IgD-negative memory B cell (primary cell): ENCODE results near the gene SH3D21. TPM values are rescaled to one million over a fixed set of nuclear protein-coding genes. Genes with fewer than 3 reads are reported as not detected.

Experiments
- H3K27ac Mint-ChIP-seq, 3 donors: one replicate each; pipeline ENCODE4 v1.8.0; 2020 to 2022; ENCODE audit warnings: mild to moderate bottlenecking in 3 of 3, mixed read lengths in 3 of 3, moderate library complexity in 1 of 3
- H3K27me3 Mint-ChIP-seq: one replicate; pipeline ENCODE4 v1.8.0; 2021; ENCODE audit warnings: mixed read lengths
- H3K36me3 Mint-ChIP-seq: one replicate; pipeline ENCODE4 v1.8.0; 2020; ENCODE audit warnings: mild to moderate bottlenecking, mixed read lengths
- H3K4me1 Mint-ChIP-seq, 3 donors: one replicate each; pipeline ENCODE4 v1.8.0; 2020 to 2022; ENCODE audit warnings: mixed read lengths in 3 of 3, mild to moderate bottlenecking in 1 of 3
- H3K4me3 Mint-ChIP-seq, 4 donors: one replicate each; pipeline ENCODE4 v1.8.0; 2020 to 2022; ENCODE audit warnings: mild to moderate bottlenecking in 4 of 4, mixed read lengths in 4 of 4, moderate library complexity in 3 of 4
- H3K9me3 Mint-ChIP-seq, 3 donors: one replicate each; pipeline ENCODE4 v1.8.0; 2020 to 2021; ENCODE audit warnings: mixed read lengths in 3 of 3, mild to moderate bottlenecking in 1 of 3
- polyA plus RNA-seq: library from polyadenylated mRNA; unstranded; fragments of 300-500 nt; fragmentation: Illumina TruSeq; gene quantifications from one replicate; pipeline ENCODE4 v1.2.3, GENCODE V29; 2021

Gene SH3D21
- polyA plus RNA-seq: 0.46 TPM

GRCh38 chr1:36306210-36306901, at the start of gene SH3D21:
TSS of gene SH3D21 (plus strand) at chr1:36306368. CDS start at chr1:36306421, 53 bp downstream.
- Mint-ChIP-seq H3K4me3 (peak within 1 kb of the TSS; percentile 79 to 98 (median 92)), H3K36me3 (peaks cover 2% of the 10 kb centered on the region), H3K4me1 (peaks cover 15 to 20% (median 16%) of the 10 kb centered on the region in 3 donors)

GRCh38 chr1:36256558-36257374, 49.4 kb upstream of the SH3D21 start:
- peak overlapping the region in 2 of 4 donors; percentile 43 to 81 for H3K4me3 Mint-ChIP-seq
- H3K9me3 Mint-ChIP-seq: peaks cover 0 to 2% (median 0%) of the 10 kb centered on the region in 3 donors
- H3K27ac Mint-ChIP-seq: peak overlapping the region; percentile 65 to 92 (median 81)
- no peaks in the 10 kb centered on the region for H3K27me3 Mint-ChIP-seq
- H3K36me3 Mint-ChIP-seq: peaks cover 2% of the 10 kb centered on the region
- H3K4me1 Mint-ChIP-seq: peaks cover 32 to 54% (median 44%) of the 10 kb centered on the region in 3 donors

More at GRCh38 chr1:36306210-36306901, at the start of gene SH3D21:
- H3K9me3 Mint-ChIP-seq: no peaks in the 10 kb centered on the region
- no peaks in the 10 kb centered on the region for H3K27me3 Mint-ChIP-seq
- H3K27ac Mint-ChIP-seq: peak within 1 kb of the TSS; percentile 31 to 89 (median 75)

GRCh38 chr1:36257375-36257767, 48.8 kb upstream of the SH3D21 start:
- Mint-ChIP-seq H3K27me3 (no peaks in the 10 kb centered on the region), H3K9me3 (peaks cover 0 to 2% (median 0%) of the 10 kb centered on the region in 3 donors), H3K4me3 (peak overlapping the region in 3 of 4 donors; percentile 43 to 81 (median 72)), H3K27ac (peak overlapping the region; percentile 65 to 98 (median 92)), H3K4me1 (peaks cover 32 to 53% (median 41%) of the 10 kb centered on the region in 3 donors), H3K36me3 (peaks cover 2% of the 10 kb centered on the region)

- peaks cover 2% of the 10 kb centered on the region for H3K36me3 Mint-ChIP-seq
- peaks cover 0 to 2% (median 0%) of the 10 kb centered on the region in 3 donors for H3K9me3 Mint-ChIP-seq
- peak overlapping the region; percentile 76 to 98 (median 92) for H3K27ac Mint-ChIP-seq
- peak overlapping the region in 1 of 4 donors; percentile 52 for H3K4me3 Mint-ChIP-seq
- peaks cover 28 to 51% (median 35%) of the 10 kb centered on the region in 3 donors for H3K4me1 Mint-ChIP-seq
- no peaks in the 10 kb centered on the region for H3K27me3 Mint-ChIP-seq
Measured at GRCh38 chr1:36258960-36259344, 47.2 kb upstream of the SH3D21 start.

GRCh38 chr1:36268981-36269380, 37.2 kb upstream of the SH3D21 start:
- no peak overlapping the region for H3K4me3 Mint-ChIP-seq
- H3K9me3 Mint-ChIP-seq: no peaks in the 10 kb centered on the region
- peaks cover 7 to 9% (median 7%) of the 10 kb centered on the region in 3 donors for H3K4me1 Mint-ChIP-seq
- H3K27ac Mint-ChIP-seq: peak overlapping the region in 2 of 3 donors; percentile 21 to 47
- H3K36me3 Mint-ChIP-seq: peaks cover 3% of the 10 kb centered on the region
- no peaks in the 10 kb centered on the region for H3K27me3 Mint-ChIP-seq

GRCh38 chr1:36269408-36269838, 36.7 kb upstream of the SH3D21 start:
- H3K9me3 Mint-ChIP-seq: no peaks in the 10 kb centered on the region
- peaks cover 2 to 9% (median 7%) of the 10 kb centered on the region in 3 donors for H3K4me1 Mint-ChIP-seq
- no peaks in the 10 kb centered on the region for H3K27me3 Mint-ChIP-seq
- no peak overlapping the region for H3K4me3 Mint-ChIP-seq
- peak overlapping the region in 2 of 3 donors; percentile 21 to 47 for H3K27ac Mint-ChIP-seq
- H3K36me3 Mint-ChIP-seq: peaks cover 3% of the 10 kb centered on the region

- H3K27ac Mint-ChIP-seq: no peak overlapping the region
- H3K4me1 Mint-ChIP-seq: peaks cover 4 to 9% (median 7%) of the 10 kb centered on the region in 3 donors
- no peaks in the 10 kb centered on the region for H3K36me3 Mint-ChIP-seq
- no peak overlapping the region for H3K4me3 Mint-ChIP-seq
- no peaks in the 10 kb centered on the region for H3K9me3 Mint-ChIP-seq
- no peaks in the 10 kb centered on the region for H3K27me3 Mint-ChIP-seq
Measured at GRCh38 chr1:36273024-36273423, 33.1 kb upstream of the SH3D21 start.

GRCh38 chr1:36274201-36274600, 32.0 kb upstream of the SH3D21 start:
- Mint-ChIP-seq H3K36me3 (no peaks in the 10 kb centered on the region), H3K27me3 (no peaks in the 10 kb centered on the region), H3K4me3 (no peak overlapping the region), H3K4me1 (peaks cover 4 to 6% (median 4%) of the 10 kb centered on the region in 3 donors), H3K27ac (no peak overlapping the region), H3K9me3 (no peaks in the 10 kb centered on the region)

- no peaks in the 10 kb centered on the region for H3K9me3 Mint-ChIP-seq
- H3K4me3 Mint-ChIP-seq: no peak overlapping the region
- H3K27ac Mint-ChIP-seq: peak overlapping the region in 1 of 3 donors; percentile 43
- H3K4me1 Mint-ChIP-seq: peaks cover 0 to 6% (median 2%) of the 10 kb centered on the region in 3 donors
- no peaks in the 10 kb centered on the region for H3K27me3 Mint-ChIP-seq
- H3K36me3 Mint-ChIP-seq: no peaks in the 10 kb centered on the region
Measured at GRCh38 chr1:36276688-36277087, 29.5 kb upstream of the SH3D21 start.

- Mint-ChIP-seq H3K27ac (peak overlapping the region in 2 of 3 donors; percentile 59 to 84), H3K4me3 (no peak overlapping the region), H3K27me3 (no peaks in the 10 kb centered on the region), H3K9me3 (no peaks in the 10 kb centered on the region), H3K36me3 (no peaks in the 10 kb centered on the region), H3K4me1 (peaks cover 2 to 6% (median 2%) of the 10 kb centered on the region in 3 donors)
Measured at GRCh38 chr1:36279110-36279788, 26.9 kb upstream of the SH3D21 start.

GRCh38 chr1:36279789-36280296, 26.3 kb upstream of the SH3D21 start:
- H3K36me3 Mint-ChIP-seq: no peaks in the 10 kb centered on the region

GRCh38 chr1:36284061-36284460, 22.1 kb upstream of the SH3D21 start:
- H3K27me3 Mint-ChIP-seq: no peaks in the 10 kb centered on the region
- H3K36me3 Mint-ChIP-seq: no peaks in the 10 kb centered on the region
- H3K9me3 Mint-ChIP-seq: no peaks in the 10 kb centered on the region
- H3K27ac Mint-ChIP-seq: peak overlapping the region in 2 of 3 donors; percentile 39 to 51
- peaks cover 0 to 11% (median 5%) of the 10 kb centered on the region in 3 donors for H3K4me1 Mint-ChIP-seq
- no peak overlapping the region for H3K4me3 Mint-ChIP-seq

More at GRCh38 chr1:36279789-36280296, 26.3 kb upstream of the SH3D21 start:
- H3K4me1 Mint-ChIP-seq: peaks cover 2 to 6% (median 2%) of the 10 kb centered on the region in 3 donors
- H3K27me3 Mint-ChIP-seq: no peaks in the 10 kb centered on the region
- peak overlapping the region in 2 of 3 donors; percentile 65 to 84 for H3K27ac Mint-ChIP-seq
- no peaks in the 10 kb centered on the region for H3K9me3 Mint-ChIP-seq
- no peak overlapping the region for H3K4me3 Mint-ChIP-seq

- H3K27ac Mint-ChIP-seq: peak overlapping the region in 2 of 3 donors; percentile 39 to 51
- H3K9me3 Mint-ChIP-seq: no peaks in the 10 kb centered on the region
- H3K4me3 Mint-ChIP-seq: no peak overlapping the region
- H3K27me3 Mint-ChIP-seq: no peaks in the 10 kb centered on the region
- no peaks in the 10 kb centered on the region for H3K36me3 Mint-ChIP-seq
- H3K4me1 Mint-ChIP-seq: peaks cover 0 to 11% (median 5%) of the 10 kb centered on the region in 3 donors
Measured at GRCh38 chr1:36284517-36284916, 21.7 kb upstream of the SH3D21 start.

- Mint-ChIP-seq H3K4me1 (peaks cover 0 to 6% (median 5%) of the 10 kb centered on the region in 3 donors), H3K9me3 (no peaks in the 10 kb centered on the region), H3K27ac (peak overlapping the region; percentile 3 to 68 (median 54)), H3K4me3 (no peak overlapping the region), H3K27me3 (no peaks in the 10 kb centered on the region), H3K36me3 (no peaks in the 10 kb centered on the region)
Measured at GRCh38 chr1:36285443-36286101, 20.6 kb upstream of the SH3D21 start.
